ENCODE data around the gene CEP104.

DNA sequence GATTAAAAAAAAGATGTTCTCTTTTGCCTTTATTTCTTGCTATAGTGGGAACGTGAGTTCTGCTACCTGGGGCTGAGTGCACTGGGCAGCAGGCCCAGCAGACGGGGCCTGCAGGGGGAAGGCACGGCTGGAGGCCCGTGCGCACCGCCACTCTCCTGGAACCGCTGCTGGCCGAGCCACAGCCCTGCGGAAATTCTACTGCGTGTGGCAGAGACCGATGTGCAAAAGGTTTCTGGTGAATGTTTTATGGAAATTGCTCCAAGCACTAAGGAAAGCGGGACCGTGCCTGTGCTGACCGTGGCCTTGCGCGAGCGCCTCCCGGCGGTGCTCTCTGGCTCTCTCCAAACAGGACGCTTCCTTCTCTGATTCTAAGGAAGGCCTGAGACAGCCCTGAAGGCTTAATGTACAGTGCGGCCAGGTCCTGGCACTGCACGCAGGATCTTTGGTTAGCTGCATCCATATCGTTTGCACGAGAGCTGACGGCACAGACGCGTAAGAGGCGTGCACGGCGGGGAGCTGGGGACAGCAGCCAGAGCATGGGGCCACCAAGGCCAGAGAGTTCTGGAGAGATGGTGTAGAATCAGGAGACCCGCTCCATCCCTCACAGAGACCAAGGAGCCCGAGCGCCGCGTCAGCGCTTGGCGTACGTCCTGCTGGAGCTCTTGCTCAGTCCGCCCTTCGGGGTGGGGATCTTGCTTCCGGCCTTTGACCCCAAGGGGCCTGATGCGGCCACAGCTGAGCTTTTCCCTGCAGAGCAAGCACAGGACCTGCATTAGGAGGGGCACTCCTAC, 42.0 kb downstream of the CEP104 start:
- TF ChIP-seq, protein P1, sequence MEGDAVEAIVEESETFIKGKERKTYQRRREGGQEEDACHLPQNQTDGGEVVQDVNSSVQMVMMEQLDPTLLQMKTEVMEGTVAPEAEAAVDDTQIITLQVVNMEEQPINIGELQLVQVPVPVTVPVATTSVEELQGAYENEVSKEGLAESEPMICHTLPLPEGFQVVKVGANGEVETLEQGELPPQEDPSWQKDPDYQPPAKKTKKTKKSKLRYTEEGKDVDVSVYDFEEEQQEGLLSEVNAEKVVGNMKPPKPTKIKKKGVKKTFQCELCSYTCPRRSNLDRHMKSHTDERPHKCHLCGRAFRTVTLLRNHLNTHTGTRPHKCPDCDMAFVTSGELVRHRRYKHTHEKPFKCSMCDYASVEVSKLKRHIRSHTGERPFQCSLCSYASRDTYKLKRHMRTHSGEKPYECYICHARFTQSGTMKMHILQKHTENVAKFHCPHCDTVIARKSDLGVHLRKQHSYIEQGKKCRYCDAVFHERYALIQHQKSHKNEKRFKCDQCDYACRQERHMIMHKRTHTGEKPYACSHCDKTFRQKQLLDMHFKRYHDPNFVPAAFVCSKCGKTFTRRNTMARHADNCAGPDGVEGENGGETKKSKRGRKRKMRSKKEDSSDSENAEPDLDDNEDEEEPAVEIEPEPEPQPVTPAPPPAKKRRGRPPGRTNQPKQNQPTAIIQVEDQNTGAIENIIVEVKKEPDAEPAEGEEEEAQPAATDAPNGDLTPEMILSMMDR (conservative IDR thresholded peaks at IDR 0.05; ENCODE audit: low read depth, low read length): no peak
- no peak for TF ChIP-seq EZH2 (IDR thresholded peaks at IDR 0.05; ENCODE audit: borderline replicate concordance, low read depth, low read length, poor library complexity, severe bottlenecking)
